ENCODE results near the gene TERT.

The TERT gene

DNA sequence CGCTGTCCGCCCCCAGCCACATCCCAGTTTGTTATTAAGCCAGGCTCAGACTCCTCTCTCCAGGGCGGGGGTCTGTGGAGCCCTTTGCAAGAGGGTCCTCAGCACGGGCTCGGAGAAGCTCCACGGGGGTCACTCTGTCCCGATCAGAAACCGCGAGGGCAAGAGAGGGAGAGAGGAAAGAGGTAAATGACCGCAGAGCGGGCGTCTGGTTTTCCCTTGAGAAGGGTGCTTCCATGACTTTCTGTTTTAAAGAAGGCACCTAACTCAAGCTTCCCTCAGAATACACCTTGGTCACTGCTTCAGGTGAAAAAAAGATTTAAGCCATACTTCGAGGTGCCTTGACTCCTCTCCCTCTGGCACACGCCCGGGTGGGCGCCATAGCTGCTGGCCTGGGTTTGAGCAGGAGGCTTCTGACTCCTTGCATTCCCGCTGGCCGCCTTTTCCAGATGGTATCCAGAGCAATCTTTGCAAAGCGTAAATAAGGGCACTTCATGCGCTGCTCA lies 5.8 kb upstream of the TERT start:
- no peak overlapping the region for H3K4me3 ChIP-seq (ENCODE audit: low read depth, low read length)

DNA sequence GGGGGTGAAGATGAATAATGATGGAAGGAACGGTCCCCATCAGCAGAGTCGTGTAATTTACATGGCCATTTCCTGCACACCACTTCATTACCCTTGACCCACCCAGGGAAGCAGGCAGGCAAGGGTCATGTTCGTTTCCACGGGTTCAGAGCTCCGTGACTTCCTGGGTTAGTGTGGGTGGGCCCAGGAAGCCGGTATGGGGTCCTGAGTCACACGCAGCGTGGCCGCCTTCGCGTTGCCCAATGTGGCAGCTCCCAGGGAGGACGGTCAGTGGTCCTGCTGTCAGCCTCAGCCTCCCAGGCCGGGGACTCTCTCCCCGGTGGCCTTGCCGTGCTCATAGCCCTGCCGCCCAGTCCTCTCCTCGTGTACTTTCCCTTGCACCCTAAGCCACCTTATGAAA lies 5.1 kb upstream of the TERT start:
- no peak overlapping the region for H3K4me3 ChIP-seq (ENCODE audit: low read depth, low read length)
- TF ChIP-seq, protein P1, sequence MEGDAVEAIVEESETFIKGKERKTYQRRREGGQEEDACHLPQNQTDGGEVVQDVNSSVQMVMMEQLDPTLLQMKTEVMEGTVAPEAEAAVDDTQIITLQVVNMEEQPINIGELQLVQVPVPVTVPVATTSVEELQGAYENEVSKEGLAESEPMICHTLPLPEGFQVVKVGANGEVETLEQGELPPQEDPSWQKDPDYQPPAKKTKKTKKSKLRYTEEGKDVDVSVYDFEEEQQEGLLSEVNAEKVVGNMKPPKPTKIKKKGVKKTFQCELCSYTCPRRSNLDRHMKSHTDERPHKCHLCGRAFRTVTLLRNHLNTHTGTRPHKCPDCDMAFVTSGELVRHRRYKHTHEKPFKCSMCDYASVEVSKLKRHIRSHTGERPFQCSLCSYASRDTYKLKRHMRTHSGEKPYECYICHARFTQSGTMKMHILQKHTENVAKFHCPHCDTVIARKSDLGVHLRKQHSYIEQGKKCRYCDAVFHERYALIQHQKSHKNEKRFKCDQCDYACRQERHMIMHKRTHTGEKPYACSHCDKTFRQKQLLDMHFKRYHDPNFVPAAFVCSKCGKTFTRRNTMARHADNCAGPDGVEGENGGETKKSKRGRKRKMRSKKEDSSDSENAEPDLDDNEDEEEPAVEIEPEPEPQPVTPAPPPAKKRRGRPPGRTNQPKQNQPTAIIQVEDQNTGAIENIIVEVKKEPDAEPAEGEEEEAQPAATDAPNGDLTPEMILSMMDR (IDR thresholded peaks at IDR 0.05; ENCODE audit: borderline replicate concordance, insufficient read depth, low read depth, low read length), result no peak

More for the DNA sequence above, 5.8 kb upstream of the TERT start:
- TF ChIP-seq, protein P1 (IDR thresholded peaks at IDR 0.05; ENCODE audit: borderline replicate concordance, insufficient read depth, low read depth, low read length), result no peak

DNA sequence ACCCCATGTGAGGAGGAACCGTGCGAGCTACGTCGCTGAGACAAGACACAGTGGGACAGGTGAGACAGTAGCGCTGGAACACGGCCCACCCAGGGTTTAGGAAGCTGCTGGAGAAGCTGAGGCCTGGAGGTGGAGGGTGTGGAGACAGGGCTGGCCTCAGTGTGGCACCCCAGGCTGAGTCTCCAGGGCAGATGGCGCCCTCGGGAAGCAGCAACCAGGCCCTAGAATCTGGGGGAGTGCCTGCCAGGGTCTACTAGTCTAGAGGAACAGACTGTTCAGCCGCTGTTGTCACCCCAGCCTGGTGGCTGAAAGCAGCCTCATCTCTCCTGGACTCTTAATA lies 4.6 kb upstream of the TERT start:
- no peak overlapping the region for H3K4me3 ChIP-seq (ENCODE audit: low read depth, low read length)
- TF ChIP-seq, protein P1 (IDR thresholded peaks at IDR 0.05; ENCODE audit: borderline replicate concordance, insufficient read depth, low read depth, low read length), result no peak

DNA sequence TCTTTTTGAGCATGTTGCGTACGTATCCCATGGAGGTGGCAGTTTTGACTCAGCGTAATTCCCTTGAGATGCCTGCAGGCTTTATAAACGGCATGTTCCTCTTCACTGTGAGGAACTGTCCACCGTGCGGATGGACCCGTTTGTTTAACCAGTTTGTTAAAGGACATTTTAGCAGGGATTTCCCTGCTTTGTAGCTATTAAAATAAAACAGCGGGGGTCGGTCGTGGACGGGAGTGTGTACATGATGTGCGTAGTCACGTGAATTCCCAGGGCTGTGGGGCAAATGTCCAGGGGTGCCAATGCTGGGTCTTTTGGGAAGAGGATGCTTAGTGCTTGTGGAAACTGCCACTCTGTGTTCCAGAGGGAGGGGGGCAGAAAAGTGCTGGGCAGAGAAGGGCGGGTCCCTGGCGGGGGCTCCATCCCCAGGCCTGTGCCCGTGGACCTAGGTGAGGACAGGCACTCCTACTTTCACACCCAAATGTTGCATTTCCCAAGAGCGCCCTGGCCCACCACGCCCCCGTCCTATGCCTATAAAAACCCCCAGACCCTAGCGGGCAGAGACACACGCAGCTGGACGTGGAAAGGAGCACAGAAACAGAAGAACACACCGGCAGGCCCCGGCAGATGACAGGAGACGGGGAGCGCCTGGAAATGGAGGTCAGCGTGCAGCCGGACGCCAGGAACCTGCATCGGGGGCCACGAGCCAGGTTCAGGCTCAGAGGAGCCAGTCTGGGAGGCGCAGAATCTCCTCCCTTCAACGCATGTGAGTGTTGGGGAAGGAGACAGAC lies 4.0 kb upstream of the TERT start:
- TF ChIP-seq, protein P1 (IDR thresholded peaks at IDR 0.05; ENCODE audit: borderline replicate concordance, insufficient read depth, low read depth, low read length), result no peak
- H3K4me3 ChIP-seq (ENCODE audit: low read depth, low read length), result no peak overlapping the region

DNA sequence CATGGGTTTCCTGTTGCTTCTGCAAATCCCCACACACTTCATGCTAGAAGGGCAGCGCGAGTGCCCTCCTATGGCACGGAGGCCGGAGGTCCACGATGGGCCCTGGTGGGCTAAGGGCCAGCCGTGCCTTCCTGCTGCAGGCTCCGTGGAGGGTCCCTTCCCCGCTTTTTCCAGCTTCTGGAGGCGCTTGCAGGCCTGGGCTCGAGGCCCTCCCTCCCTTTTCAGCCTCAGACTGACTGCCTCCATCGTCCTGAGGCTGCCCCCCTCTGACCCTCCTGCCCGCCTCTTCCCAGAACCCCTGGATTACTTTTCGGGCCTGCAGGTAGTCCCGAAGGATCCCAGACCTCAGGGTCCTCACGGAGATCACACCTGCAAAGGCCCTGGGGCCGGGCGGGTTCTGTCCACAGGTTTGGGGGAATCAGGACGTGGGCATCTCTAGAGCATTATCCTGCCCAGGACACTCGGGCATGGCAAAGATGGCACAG lies 3.2 kb upstream of the TERT start:
- H3K4me3 ChIP-seq (ENCODE audit: low read depth, low read length), result no peak overlapping the region
- TF ChIP-seq, protein P1 (IDR thresholded peaks at IDR 0.05; ENCODE audit: borderline replicate concordance, insufficient read depth, low read depth, low read length), result no peak

DNA sequence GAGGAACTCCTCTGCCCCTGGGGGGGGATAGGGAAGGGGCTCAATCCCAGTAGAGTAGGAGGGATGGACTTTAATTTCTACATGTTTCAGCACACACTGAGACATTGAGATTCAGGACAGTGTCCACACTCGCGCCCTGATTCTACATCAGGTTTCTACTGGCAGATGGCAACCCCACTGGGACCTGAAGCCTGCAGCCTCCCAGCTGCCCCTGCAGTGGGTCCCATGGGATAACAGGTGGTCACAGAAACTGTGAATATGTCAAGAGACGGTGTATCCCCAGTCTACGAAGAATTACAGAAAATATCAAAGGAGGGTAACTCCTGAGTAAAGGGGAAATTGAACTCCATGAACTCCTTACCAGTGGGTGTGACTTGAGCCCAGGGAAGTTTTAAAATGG lies 2.4 kb upstream of the TERT start:
- TF ChIP-seq, protein P1 (IDR thresholded peaks at IDR 0.05; ENCODE audit: borderline replicate concordance, insufficient read depth, low read depth, low read length), result no peak
- no peak overlapping the region for H3K4me3 ChIP-seq (ENCODE audit: low read depth, low read length)

DNA sequence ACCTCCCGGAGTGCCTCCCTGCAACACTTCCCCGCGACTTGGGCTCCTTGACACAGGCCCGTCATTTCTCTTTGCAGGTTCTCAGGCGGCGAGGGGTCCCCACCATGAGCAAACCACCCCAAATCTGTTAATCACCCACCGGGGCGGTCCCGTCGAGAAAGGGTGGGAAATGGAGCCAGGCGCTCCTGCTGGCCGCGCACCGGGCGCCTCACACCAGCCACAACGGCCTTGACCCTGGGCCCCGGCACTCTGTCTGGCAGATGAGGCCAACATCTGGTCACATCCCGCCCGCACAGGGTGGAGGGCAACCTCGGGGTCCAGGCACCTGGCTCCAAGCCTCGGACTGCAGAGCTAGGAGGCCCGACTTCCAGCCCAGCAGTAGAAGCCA lies 776 bp upstream of the TERT start:
- H3K4me3 ChIP-seq (ENCODE audit: low read depth, low read length), result no peak overlapping the region
- TF ChIP-seq, protein P1 (IDR thresholded peaks at IDR 0.05; ENCODE audit: borderline replicate concordance, insufficient read depth, low read depth, low read length), result no peak

All from GM12875 (cell line).